Esophagus squamous epithelium (tissue), 5 donors: ENCODE measurements around the gene SLC6A1. TPM values are rescaled to one million over a fixed set of nuclear protein-coding genes. Genes with fewer than 3 reads are reported as not detected.

Experiments
- DNase-seq: peaks from one replicate; lab custom pipeline; 2025; lab: John Stamatoyannopoulos, UW
- H3K27ac ChIP-seq, 4 donors: fragments of 200-600 bp; sonication (generic); one replicate each; pipeline ENCODE4 v1.5.1; 2016 to 2019; ENCODE audit warnings: mild to moderate bottlenecking in 1 of 4
- H3K27me3 ChIP-seq, 4 donors: fragments of 200-600 bp; sonication (generic); 1 replicate in 3 of 4; 2 replicates in 1 of 4; pipeline versions ENCODE4 v1.5.1 to v1.6.0; 2017 to 2021; ENCODE audit warnings: antibody characterized with exemption in 1 of 4
- H3K36me3 ChIP-seq, 3 donors: fragments of 200-600 bp; sonication (generic); one replicate each; pipeline ENCODE4 v1.5.1; 2016 to 2019
- H3K4me1 ChIP-seq, 3 donors: fragments of 200-600 bp; sonication (generic); one replicate each; pipeline ENCODE4 v1.5.1; 2017 to 2019
- H3K4me3 ChIP-seq, 4 donors: fragments of 200-600 bp; sonication (generic); 1 replicate in 3 of 4; 2 replicates in 1 of 4; pipeline ENCODE4 v1.5.1; 2016 to 2019; ENCODE audit warnings: mild to moderate bottlenecking in 2 of 4, moderate library complexity in 1 of 4
- H3K9me3 ChIP-seq, 3 donors: fragments of 200-600 bp; sonication (generic); one replicate each; pipeline ENCODE4 v1.5.1; 2016 to 2019
- POLR2A ChIP-seq, 4 donors: fragments of 450-650 bp; IDR thresholded peaks; one replicate each; pipeline ENCODE4 v1.6.1; 2017; ENCODE audit warnings: antibody characterized with exemption in 4 of 4, mild to moderate bottlenecking in 4 of 4, moderate library complexity in 3 of 4
- WGBS, 2 donors: methylation state at CpG; one replicate each; pipeline ENCODE4 v1.1.5; 2018; 5-methylcytosine and 5-hydroxymethylcytosine counted together
- intact Hi-C: fragments of 100-400 bp; cut with DNase I; formaldehyde crosslinking; loops from one replicate; pipeline ENCODE4 v1.15.0; 2022
- total RNA-seq, 4 donors: library from RNA; depleted of rRNA; stranded (reverse); fragments of >200 nt; gene quantifications; one replicate each; pipeline ENCODE4 v1.1.0, GENCODE V29; 2016
- TF ChIP-seq, protein P1 (sequence below), 6 experiments: fragments of 450-650 bp in 4 of 6; fragments of 200-600 bp in 2 of 6; sonication (generic) in 2 of 6; IDR thresholded peaks; one replicate each; pipeline ENCODE4 v1.5.1; 2016 to 2019; ENCODE audit warnings: antibody characterized with exemption in 6 of 6, mild to moderate bottlenecking in 4 of 6, moderate library complexity in 4 of 6
- donor health status: DM: yes; HTN: yes; CAD: no.

Gene SLC6A1
- total RNA-seq, 4 donors from 2014 or later: 8.6 to 34.4 (median 22.3) TPM

GRCh38 chr3:10980312-10980711, 12.2 kb upstream of the SLC6A1 start:
- DNase-seq: no peak
- Histone ChIP-seq H3K4me1 (peaks cover 7 to 25% (median 14%) of the 10 kb centered on the region in 3 donors), H3K9me3 (no peaks in the 10 kb centered on the region), H3K36me3 (no peaks in the 10 kb centered on the region), H3K27ac (no peak overlapping the region), H3K27me3 (peaks cover 0 to 54% (median 0%) of the 10 kb centered on the region in 4 donors), H3K4me3 (no peak overlapping the region)
- WGBS, 2 donors: 82 to 83% methylated on average over 7 of the region's 7 CpGs
- TF ChIP-seq, protein P1, sequence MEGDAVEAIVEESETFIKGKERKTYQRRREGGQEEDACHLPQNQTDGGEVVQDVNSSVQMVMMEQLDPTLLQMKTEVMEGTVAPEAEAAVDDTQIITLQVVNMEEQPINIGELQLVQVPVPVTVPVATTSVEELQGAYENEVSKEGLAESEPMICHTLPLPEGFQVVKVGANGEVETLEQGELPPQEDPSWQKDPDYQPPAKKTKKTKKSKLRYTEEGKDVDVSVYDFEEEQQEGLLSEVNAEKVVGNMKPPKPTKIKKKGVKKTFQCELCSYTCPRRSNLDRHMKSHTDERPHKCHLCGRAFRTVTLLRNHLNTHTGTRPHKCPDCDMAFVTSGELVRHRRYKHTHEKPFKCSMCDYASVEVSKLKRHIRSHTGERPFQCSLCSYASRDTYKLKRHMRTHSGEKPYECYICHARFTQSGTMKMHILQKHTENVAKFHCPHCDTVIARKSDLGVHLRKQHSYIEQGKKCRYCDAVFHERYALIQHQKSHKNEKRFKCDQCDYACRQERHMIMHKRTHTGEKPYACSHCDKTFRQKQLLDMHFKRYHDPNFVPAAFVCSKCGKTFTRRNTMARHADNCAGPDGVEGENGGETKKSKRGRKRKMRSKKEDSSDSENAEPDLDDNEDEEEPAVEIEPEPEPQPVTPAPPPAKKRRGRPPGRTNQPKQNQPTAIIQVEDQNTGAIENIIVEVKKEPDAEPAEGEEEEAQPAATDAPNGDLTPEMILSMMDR (IDR thresholded peaks at IDR 0.05): no peak
- no peak for TF ChIP-seq POLR2A (IDR thresholded peaks at IDR 0.05)
- intact Hi-C loops: no loop called here

DNA sequence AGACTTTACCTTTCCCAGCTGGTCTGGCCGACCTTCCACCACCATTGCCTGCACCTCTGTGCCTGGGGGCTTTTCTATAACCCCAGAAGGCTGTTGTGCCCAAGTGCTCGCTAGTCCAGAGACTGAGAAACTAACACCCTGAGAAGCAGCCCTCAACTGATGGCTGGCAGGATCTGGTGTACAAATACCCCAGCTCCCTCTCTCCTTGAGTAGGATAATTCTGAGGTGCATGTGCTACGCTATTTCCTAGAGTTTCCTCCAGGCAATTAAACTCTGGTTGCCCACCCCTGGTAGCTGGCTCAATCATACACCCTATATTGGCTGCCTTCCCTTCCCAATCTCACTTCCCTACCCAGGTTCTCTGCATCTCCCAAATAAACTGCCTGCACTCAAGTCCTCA, 11.5 kb upstream of the SLC6A1 start:
- Histone ChIP-seq H3K9me3 (no peaks in the 10 kb centered on the region), H3K36me3 (no peaks in the 10 kb centered on the region), H3K27ac (no peak overlapping the region), H3K4me1 (peaks cover 7 to 25% (median 14%) of the 10 kb centered on the region in 3 donors), H3K27me3 (peaks cover 0 to 55% (median 0%) of the 10 kb centered on the region in 4 donors), H3K4me3 (no peak overlapping the region)
- no peak for DNase-seq
- WGBS, 2 donors: 70 to 90% methylated on average over 3 of the region's 3 CpGs
- TF ChIP-seq, protein P1 (IDR thresholded peaks at IDR 0.05): no peak
- TF ChIP-seq POLR2A (IDR thresholded peaks at IDR 0.05): no peak
- intact Hi-C loops: no loop called here

GRCh38 chr3:10981961-10982360, 10.6 kb upstream of the SLC6A1 start:
- intact Hi-C loops: no loop called here
- 73 to 88% methylated on average over 1 to 5 of the region's 5 CpGs for WGBS, 2 donors
- DNase-seq: no peak

DNA sequence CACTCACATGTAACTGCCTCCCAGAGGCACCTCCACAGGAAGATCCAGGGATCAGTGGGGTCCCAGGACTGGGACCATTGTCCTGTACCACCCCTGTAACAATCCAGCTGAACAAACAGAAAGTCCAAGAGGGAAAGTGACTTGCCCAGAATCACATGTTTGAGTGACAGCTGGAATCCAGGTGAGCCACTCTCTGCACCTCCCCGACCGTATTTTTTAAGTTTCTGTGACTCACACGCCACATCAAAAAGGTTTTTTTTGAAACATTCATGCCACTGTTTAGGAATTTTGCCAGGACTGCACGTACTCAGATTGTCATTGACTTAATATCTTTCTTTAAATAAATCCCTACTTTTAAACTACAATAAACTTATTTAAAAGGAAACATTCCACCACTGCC, 9.8 kb upstream of the SLC6A1 start:
- Histone ChIP-seq H3K36me3 (no peaks in the 10 kb centered on the region), H3K27ac (peak overlapping the region in 3 of 4 donors; percentile 31 to 77 (median 66)), H3K4me3 (no peak overlapping the region), H3K4me1 (peaks cover 7 to 25% (median 14%) of the 10 kb centered on the region in 3 donors), H3K27me3 (peaks cover 0 to 52% (median 0%) of the 10 kb centered on the region in 4 donors), H3K9me3 (no peaks in the 10 kb centered on the region)
- no peak for DNase-seq
- intact Hi-C loops: no loop called here
- TF ChIP-seq, protein P1 (IDR thresholded peaks at IDR 0.05): no peak
- TF ChIP-seq POLR2A (IDR thresholded peaks at IDR 0.05): no peak
- WGBS, 2 donors: 2 to 3% methylated on average over 4 of the region's 4 CpGs

More at GRCh38 chr3:10981961-10982360, 10.6 kb upstream of the SLC6A1 start:
- no peaks in the 10 kb centered on the region for H3K9me3 ChIP-seq
- no peak overlapping the region for H3K4me3 ChIP-seq
- peaks cover 7 to 25% (median 14%) of the 10 kb centered on the region in 3 donors for H3K4me1 ChIP-seq
- no peaks in the 10 kb centered on the region for H3K36me3 ChIP-seq
- peaks cover 0 to 53% (median 0%) of the 10 kb centered on the region in 4 donors for H3K27me3 ChIP-seq
- TF ChIP-seq, protein P1 (IDR thresholded peaks at IDR 0.05): no peak
- H3K27ac ChIP-seq: no peak overlapping the region

- no peak for DNase-seq
- Histone ChIP-seq H3K4me3 (no peak overlapping the region), H3K9me3 (no peaks in the 10 kb centered on the region), H3K4me1 (peaks cover 7 to 25% (median 14%) of the 10 kb centered on the region in 3 donors), H3K27me3 (peaks cover 0 to 52% (median 0%) of the 10 kb centered on the region in 4 donors), H3K27ac (peak overlapping the region in 3 of 4 donors; percentile 31 to 77 (median 66)), H3K36me3 (no peaks in the 10 kb centered on the region)
- TF ChIP-seq POLR2A (IDR thresholded peaks at IDR 0.05): no peak
- TF ChIP-seq, protein P1 (IDR thresholded peaks at IDR 0.05): peak; percentile 59 to 88 (median 66)
- 22 to 24% methylated on average over 7 of the region's 7 CpGs for WGBS, 2 donors
- intact Hi-C loops: no loop called here
Observed at GRCh38 chr3:10983219-10983916, 9.2 kb upstream of the SLC6A1 start.
